ENCODE data around the gene CEP68. TPM values are rescaled to one million over a fixed set of nuclear protein-coding genes. Genes with fewer than 3 reads are reported as not detected.

Gene CEP68
- polyA plus RNA-seq, 1 donor from 2014 or later: 34.7 TPM

DNA sequence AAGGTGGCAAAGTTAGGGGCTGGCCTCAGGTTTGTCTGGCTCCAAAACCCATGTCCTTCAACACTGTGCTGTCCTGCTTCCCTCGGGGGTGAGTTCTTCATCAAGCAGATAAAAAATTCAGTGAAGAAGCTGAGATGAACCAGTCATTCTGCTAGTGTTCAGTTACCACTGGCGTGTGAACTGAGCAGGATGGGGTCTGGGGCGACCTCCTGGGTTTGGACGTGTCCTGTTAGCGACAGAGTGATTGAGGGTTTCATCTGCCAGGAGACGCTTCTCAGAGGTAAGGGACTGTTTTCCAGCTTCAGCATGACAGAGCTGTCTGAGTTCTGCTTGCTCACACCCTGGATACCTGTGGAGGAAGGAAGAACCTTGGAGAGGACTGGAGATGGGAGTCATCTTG is 14.6 kb downstream of the CEP68 start:
- Histone ChIP-seq H3K36me3 (ENCODE audit: insufficient read depth, low read length) (peaks cover 9% of the 10 kb centered on the region), H3K9me3 (ENCODE audit: low read length) (no peaks in the 10 kb centered on the region), H4K20me1 (ENCODE audit: insufficient read depth) (peaks cover 3% of the 10 kb centered on the region)

DNA sequence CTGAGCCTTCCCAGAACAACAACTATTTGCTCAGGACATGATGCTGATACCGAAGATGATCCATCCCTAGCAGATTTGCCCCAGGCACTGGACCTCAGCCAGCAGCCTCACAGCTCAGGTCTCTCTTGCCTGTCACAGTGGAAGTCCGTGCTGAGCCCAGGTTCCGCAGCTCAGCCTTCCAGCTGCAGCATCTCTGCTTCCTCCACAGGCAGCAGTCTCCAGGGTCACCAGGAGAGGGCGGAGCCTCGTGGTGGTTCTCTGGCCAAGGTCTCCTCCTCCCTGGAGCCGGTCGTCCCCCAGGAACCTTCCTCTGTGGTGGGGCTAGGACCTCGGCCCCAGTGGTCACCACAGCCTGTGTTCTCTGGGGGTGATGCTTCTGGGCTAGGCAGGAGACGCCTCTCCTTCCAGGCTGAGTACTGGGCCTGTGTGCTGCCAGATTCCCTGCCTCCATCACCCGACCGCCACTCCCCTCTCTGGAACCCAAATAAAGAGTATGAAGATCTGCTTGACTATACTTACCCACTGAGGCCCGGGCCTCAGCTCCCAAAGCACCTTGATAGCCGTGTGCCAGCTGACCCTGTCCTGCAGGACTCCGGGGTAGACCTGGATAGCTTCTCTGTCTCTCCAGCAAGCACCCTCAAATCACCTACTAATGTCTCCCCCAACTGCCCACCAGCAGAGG is 15.4 kb downstream of the CEP68 start:
- H3K4me3 ChIP-seq (ENCODE audit: low read length): no peak overlapping the region
- H3K36me3 ChIP-seq (ENCODE audit: insufficient read depth, low read length): peaks cover 9% of the 10 kb centered on the region
- no peak overlapping the region for H2AFZ ChIP-seq (ENCODE audit: low read depth, low read length)
- no peaks in the 10 kb centered on the region for H3F3A ChIP-seq (ENCODE audit: insufficient read depth, low read length, poor library complexity, severe bottlenecking)
- no peaks in the 10 kb centered on the region for H3K9me3 ChIP-seq (ENCODE audit: low read length)
- TF ChIP-seq, protein P1, sequence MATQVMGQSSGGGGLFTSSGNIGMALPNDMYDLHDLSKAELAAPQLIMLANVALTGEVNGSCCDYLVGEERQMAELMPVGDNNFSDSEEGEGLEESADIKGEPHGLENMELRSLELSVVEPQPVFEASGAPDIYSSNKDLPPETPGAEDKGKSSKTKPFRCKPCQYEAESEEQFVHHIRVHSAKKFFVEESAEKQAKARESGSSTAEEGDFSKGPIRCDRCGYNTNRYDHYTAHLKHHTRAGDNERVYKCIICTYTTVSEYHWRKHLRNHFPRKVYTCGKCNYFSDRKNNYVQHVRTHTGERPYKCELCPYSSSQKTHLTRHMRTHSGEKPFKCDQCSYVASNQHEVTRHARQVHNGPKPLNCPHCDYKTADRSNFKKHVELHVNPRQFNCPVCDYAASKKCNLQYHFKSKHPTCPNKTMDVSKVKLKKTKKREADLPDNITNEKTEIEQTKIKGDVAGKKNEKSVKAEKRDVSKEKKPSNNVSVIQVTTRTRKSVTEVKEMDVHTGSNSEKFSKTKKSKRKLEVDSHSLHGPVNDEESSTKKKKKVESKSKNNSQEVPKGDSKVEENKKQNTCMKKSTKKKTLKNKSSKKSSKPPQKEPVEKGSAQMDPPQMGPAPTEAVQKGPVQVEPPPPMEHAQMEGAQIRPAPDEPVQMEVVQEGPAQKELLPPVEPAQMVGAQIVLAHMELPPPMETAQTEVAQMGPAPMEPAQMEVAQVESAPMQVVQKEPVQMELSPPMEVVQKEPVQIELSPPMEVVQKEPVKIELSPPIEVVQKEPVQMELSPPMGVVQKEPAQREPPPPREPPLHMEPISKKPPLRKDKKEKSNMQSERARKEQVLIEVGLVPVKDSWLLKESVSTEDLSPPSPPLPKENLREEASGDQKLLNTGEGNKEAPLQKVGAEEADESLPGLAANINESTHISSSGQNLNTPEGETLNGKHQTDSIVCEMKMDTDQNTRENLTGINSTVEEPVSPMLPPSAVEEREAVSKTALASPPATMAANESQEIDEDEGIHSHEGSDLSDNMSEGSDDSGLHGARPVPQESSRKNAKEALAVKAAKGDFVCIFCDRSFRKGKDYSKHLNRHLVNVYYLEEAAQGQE (IDR thresholded peaks at IDR 0.05; ENCODE audit: borderline replicate concordance): no peak
- no peaks in the 10 kb centered on the region for H3K27me3 ChIP-seq (ENCODE audit: insufficient read depth, low read depth, low read length)
- H3K9ac ChIP-seq (ENCODE audit: low read length): no peak overlapping the region
- H3K27ac ChIP-seq (ENCODE audit: low read length): no peak overlapping the region
- H4K20me1 ChIP-seq (ENCODE audit: insufficient read depth): peaks cover 3% of the 10 kb centered on the region
- no peaks in the 10 kb centered on the region for H3K9me2 ChIP-seq (ENCODE audit: insufficient read depth, low read length)
- peaks cover 4% of the 10 kb centered on the region for H3K79me2 ChIP-seq (replicated peaks; ENCODE audit: insufficient read depth, low read length)
- no peak overlapping the region for H3K4me2 ChIP-seq (ENCODE audit: low read length)

More for the DNA sequence above, 14.6 kb downstream of the CEP68 start:
- TF ChIP-seq MXI1 (conservative IDR thresholded peaks at IDR 0.05; ENCODE audit: poor library complexity, severe bottlenecking) (no peak), RAD21 (conservative IDR thresholded peaks at IDR 0.05) (no peak), TAF1 (IDR thresholded peaks at IDR 0.05; ENCODE audit: low read depth) (no peak), SMC3 (conservative IDR thresholded peaks at IDR 0.05; ENCODE audit: poor library complexity) (no peak), EP300 (conservative IDR thresholded peaks at IDR 0.05; ENCODE audit: poor library complexity, severe bottlenecking) (no peak), EZH2 (IDR thresholded peaks at IDR 0.05; ENCODE audit: borderline replicate concordance, insufficient read depth, low read length, poor library complexity, severe bottlenecking) (no peak)
- TF ChIP-seq, protein P1 (IDR thresholded peaks at IDR 0.05; ENCODE audit: borderline replicate concordance): no peak
- no peaks in the 10 kb centered on the region for H3K9me2 ChIP-seq (ENCODE audit: insufficient read depth, low read length)
- no peak overlapping the region for H3K4me2 ChIP-seq (ENCODE audit: low read length)
- H3K27ac ChIP-seq (ENCODE audit: low read length): no peak overlapping the region
- H3K27me3 ChIP-seq (ENCODE audit: insufficient read depth, low read depth, low read length): no peaks in the 10 kb centered on the region
- H3K4me3 ChIP-seq (ENCODE audit: low read length): no peak overlapping the region
- H3F3A ChIP-seq (ENCODE audit: insufficient read depth, low read length, poor library complexity, severe bottlenecking): no peaks in the 10 kb centered on the region
- no peak overlapping the region for H2AFZ ChIP-seq (ENCODE audit: low read depth, low read length)
- no peak overlapping the region for H3K9ac ChIP-seq (ENCODE audit: low read length)
- H3K79me2 ChIP-seq (replicated peaks; ENCODE audit: insufficient read depth, low read length): peaks cover 7% of the 10 kb centered on the region

Measured in neural cell (in vitro differentiated cells).